ENCODE results near the gene OSBPL9. TPM values are rescaled to one million over a fixed set of nuclear protein-coding genes. Genes with fewer than 3 reads are reported as not detected.
"Not testable (repeated sequence)": the region's sequence is repeated elsewhere in the genome, so short reads cannot be mapped to it uniquely, and the experiment has no call there.

Gene OSBPL9
- polyA plus RNA-seq, 3 donors, result 140 to 157 (median 152) TPM

DNA sequence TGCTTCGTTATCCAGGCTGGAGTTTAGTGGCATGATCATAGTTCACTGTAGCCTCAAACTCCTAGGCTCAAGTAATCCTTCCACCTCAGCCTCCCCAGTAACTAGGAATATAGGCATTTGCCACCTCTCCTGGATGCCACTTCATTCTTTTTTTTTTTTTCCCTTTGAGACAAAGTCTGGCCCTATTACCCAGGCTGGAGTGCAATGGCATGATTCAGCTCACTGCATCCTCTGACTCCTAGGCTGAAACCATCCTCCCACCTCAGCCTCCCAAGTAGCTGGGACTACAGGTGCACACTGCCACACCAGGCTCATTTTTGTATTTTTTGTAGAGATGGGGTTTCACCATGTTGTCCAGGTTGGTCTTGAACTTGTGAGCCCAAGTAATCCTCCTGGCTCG, 19.3 kb downstream of the OSBPL9 start:
- no peak for DNase-seq (ENCODE audit: low read depth in 3 of 3, low spot score in 2 of 3)

DNA sequence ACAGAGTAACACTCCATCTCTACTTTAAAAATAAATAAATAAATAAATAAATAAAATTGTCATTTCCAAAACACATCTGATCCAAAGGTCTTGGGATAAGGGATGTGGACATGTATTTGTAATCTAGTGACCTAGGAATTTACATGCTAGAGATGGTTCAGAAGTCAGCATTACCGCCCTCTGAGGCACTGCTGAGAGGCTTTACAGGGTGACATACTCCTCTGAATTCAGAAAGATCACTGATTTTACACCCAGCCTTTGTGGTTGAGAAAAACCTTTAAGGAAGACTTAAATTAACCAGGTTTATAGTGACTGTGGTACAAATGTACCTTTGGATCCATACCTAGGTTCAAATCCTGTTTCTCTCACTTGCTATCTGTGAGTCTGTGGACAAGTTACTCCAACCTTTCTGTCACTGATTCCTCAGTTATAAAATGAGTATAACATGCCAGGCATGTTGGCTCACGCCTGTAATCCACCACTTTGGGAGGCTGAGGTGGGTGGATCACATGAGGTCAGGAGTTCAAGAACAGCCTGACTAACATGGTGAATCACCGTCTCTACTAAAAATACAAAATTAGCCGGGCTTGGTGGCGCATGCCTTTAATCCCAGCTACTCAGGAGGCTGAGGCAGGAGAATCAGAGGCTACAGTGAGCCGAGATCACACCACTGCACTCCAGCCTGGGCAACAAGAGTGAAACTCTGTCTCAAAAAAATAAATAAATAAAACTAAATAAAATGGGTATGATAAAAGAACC, 20.1 kb downstream of the OSBPL9 start:
- no peak for DNase-seq (ENCODE audit: low read depth in 3 of 3, low spot score in 2 of 3)

DNA sequence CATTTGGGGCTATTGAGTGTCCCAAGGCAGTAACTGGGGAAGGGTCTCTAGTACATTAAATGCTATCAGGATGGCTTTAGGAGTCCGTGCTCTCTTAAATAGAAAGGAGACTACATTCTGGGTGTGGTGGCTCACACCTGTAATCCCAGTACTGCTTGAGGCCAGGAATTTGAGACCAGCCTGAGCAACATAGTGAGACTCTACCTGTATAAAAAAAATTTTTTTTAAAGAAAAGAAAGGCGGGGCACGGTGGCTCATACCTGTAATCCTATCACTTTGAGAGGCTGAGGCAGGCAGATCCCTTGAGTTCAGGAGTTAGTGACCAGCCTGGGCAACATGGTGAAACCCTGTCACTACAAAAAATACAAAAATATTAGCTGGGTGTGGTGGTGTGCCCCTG, 21.5 kb downstream of the OSBPL9 start:
- no peak for DNase-seq (ENCODE audit: low read depth in 3 of 3, low spot score in 2 of 3)

DNA sequence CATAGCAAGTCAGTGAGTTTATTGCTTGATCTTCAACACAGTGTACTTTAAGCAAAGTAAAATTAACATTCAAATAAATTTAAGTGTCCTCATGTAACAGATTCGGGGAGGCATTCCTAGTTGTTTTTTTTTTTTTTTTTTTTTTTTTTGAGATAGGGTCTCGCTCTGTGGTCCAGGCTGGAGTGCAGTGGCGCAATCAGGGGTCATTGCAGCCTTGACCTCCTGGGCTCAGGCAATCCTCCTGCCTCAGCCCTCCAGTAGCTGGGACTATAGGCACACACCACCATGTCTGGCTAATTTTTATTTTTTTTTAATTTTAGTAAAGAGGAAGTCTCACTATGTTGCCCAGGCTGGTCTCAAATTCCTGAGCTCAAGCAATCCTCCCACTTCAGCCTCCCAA, 22.8 kb downstream of the OSBPL9 start:
- no peak for DNase-seq (ENCODE audit: low read depth in 3 of 3, low spot score in 2 of 3)

DNA sequence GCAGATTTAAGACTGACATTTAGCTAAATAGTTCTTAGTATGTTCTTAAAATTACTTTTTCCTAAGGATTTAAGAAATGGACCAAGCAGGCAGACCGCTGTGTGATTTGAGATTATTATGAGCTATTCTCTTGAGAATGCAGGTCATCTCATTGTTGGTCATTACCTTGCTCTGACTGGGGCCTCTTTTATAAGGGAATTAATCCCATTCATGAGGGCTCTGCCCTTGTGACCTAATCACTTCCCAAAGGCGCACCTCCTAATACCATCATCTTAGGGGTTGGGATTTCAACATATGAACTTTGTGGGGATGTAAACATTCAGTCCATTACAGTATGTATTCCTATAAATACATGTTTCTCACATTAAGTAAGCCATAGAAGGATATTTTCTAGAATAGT, 24.2 kb downstream of the OSBPL9 start:
- DNase-seq (ENCODE audit: low read depth in 3 of 3, low spot score in 2 of 3), result no peak

DNA sequence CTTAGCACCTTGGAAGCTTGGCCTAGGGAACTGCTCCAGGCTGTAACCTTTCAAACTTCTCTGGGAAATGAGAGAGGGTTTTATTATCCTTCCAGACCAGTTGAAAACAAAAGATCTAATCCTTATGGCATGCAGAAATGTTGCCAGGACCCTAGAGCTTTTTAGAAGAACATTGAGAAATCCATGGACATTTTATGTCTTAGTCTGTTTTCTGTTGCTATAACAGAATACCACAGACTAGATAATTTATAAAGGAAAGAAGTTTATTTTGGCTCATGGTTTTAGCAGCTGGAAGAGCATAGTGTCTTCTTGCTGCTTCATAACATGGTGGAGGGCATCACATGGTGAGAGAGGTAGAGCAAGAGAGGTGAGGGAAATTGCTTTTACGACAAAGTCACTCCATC, 25.8 kb downstream of the OSBPL9 start:
- DNase-seq (ENCODE audit: low read depth in 3 of 3, low spot score in 2 of 3), result peak; percentile 40 to 49 (median 43)

DNA sequence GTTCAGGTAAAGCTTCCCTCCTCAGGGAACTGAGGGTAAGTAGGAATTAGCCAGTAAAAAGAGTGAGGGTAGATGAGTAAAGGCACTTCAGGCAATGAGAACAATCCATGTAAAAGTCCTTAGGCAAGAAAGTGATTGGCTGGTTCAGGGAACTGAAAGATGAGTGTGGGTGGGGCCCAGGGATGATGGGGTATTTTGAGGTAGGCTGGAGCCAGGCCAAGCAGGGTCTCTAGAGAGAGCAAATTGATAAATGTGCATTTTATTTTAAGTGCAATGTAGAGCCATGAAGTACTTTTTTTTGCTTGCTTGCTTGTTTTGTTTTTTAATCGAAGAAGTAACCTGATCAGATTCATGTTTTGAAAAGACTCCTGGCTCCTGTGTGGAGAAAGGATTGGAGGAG, 26.5 kb downstream of the OSBPL9 start:
- DNase-seq (ENCODE audit: low read depth in 3 of 3, low spot score in 2 of 3), result no peak

DNA sequence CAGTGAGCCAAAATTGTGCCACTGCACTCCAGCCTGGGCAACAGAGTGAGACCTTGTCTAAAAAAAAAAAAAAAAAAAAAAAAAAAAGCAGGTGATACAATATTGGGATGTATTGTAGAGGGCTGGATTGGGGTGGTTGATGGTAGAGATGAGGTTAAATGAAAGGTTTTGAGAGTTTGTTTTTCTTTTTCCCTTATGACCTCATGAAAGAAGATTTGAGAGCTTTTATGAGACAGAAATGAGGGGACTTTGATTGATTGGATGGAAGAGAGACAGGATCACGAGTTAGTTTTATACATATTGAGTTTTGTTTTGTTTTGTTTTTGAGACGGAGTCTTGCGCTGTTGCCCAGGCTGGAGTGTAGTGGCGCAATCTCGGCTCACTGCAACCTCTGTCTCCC, 27.1 kb downstream of the OSBPL9 start:
- no peak for DNase-seq (ENCODE audit: low read depth in 3 of 3, low spot score in 2 of 3)

DNA sequence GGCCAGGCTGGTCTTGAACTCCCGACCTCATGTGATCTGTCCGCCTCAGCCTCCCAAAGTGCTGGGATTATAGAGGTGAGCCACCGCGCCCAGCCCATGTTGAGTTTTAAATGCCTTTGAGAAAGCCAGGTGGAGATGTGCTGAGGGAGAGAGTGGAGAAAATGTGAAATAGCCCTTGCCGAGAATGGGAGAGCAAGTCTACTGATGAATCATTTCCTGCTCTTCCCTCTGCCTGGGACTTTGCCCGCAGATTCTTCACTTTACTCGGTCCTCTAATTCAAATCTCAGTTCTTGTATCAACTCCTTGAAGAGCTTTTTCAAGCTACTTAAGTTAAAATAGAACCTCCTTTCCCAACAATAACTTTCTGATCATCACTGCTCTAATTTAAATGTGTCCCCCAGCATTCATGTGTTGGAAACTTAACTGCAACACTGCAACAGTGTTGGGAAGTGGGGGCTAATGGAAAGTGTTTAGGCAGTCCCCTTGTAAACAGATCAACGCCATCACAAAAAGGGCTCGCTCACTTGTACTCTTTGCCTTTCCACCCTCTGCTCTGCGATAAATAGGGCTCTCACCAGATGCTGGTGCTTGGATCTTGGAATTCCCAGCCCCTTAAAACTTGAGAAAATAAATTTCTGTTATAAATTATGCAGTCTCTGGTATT, 27.8 kb downstream of the OSBPL9 start:
- DNase-seq (ENCODE audit: low read depth in 3 of 3, low spot score in 2 of 3), result no peak

DNA sequence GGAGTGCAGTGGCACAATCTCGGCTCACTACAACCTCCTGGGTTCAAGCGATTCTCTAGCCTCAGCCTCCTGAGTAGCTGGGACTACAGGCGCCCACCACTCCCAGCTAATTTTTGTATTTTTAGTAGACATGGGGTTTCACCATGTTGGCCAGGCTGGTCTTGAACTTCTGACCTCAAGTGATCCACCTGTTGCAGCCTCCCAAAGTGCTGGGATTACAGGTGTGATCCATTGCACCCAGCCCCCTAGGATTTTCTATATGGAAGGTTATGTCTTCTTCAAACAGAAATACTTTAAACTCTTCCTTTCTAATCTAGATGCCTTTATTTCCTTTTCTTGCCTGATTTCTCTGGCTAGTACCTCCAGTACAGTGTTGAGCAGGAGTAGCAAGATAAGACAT, 29.7 kb downstream of the OSBPL9 start:
- not testable (repeated sequence) for DNase-seq (ENCODE audit: low read depth in 3 of 3, low spot score in 2 of 3)

DNA sequence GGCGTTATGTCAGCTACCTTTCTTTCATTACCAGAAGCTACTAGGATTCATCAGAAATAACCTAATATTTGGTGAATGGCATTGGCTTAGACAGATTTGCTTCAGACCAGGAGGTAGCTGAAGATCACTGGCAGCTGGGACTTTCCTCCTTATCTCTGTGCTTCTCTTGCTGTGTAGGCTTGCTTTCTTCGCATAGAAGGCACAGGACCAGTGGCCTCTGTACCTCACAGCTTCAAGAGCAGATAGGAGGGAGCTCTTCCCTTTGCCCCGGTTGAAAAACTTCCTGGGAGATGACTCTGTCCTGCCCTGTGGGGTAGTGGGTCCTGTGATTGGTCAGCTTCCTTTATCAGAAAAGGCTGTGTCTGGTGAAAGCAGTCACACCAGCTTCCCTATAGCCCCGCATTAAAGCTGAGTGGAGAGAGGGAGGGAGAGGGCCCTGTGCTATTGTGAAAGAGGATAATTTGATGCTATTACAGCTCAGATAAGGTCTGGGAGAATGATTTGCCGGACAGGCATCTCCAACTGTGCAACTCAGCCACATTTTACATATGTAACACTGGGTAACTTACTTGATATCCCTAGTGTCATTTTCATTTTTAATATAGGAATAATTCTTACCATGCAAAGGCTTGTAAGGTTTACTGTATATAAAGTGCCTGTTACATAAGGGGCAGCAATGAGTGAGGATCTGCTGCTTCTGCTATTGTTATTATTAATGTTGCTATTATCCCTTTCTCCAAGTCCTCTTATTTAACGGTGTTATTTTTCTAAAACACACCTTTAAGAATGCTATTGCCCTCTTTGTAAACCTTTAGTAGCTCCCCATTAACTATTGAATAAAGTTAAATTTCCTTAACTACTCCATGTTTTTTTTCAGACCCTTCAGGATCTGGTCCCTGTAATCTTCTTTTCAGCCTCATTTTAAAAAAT, 31.6 kb downstream of the OSBPL9 start:
- no peak for DNase-seq (ENCODE audit: low read depth in 3 of 3, low spot score in 2 of 3)

DNA sequence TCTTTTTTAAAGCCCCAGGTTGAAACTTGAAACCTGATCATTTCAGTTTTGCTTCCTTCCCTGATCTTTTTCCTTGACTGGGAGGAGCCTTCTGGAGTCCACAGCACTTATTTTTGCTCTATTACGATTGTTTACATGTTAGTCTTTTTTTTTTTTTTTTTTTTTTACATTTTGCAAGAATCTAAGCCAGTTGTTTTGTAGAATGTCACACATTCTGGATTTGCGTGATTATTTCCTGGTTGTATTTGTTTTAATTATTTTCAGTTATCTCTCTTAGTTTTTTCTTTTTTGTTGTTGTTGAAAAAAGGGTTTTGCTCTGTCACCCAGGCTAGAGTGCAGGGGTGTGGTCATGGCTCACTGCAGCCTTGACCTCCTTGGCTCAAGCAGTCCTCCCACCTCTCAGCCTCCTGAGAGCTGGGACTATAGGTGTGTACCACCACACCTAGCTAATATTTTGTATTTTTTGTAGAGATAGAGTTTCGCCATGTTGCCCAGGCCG, 32.8 kb downstream of the OSBPL9 start:
- DNase-seq (ENCODE audit: low read depth in 3 of 3, low spot score in 2 of 3), result no peak

DNA sequence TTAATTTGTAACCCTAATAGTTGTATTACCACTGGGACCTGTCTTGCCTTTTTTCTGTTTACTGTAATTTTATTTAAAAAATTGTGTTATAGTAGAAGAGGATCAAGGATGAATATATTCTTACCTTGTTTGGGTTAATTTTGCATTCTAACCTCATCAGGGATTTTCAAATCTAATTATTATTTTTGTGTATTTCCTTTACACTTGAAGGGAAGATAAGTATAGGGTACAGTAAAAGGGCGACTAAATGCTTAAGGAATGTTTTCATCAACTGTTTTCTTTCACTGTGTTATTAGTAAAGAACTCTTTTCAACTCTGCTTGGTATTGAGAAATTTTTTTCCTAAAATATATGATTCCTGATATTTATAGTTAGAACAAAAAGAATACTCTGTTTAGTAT, 33.3 kb downstream of the OSBPL9 start:
- DNase-seq (ENCODE audit: low read depth in 3 of 3, low spot score in 2 of 3), result no peak

DNA sequence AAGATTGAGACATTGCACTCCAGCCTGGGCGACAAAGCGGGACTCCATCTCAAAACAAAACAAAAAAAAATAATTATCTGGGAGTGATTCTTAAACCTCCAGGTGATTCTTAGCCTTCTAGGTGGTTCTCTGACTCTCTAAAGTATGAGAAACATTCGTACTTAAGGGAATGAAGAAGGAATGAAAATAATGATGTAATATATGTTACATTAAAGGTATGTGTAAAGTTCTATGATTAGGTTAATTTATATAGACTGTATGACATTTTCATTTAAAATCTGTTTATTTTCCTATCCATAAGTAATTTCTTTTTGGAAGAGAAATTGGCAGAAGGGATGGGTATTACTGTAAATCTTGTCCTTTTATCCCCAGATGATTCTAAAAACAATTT, 34.7 kb downstream of the OSBPL9 start:
- DNase-seq (ENCODE audit: low read depth in 3 of 3, low spot score in 2 of 3), result no peak

DNA sequence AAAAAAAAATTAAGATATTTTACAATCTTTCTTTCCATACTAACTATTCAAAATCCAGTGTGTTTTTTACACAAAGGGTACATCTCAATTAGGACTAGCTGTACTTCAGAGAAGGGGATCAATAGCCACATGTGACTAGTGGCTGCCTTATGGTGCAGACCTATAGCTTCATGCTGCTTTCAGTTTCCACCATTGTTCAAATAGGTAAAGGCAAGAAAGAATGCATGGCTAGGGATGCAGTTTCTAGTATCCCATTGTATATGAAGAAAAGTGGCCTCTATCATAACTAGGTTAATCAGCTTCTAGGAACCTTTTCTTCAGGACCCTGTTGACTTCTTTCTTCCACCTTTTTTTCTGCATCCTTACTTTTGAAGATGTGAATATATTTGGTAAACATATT, 35.7 kb downstream of the OSBPL9 start:
- DNase-seq (ENCODE audit: low read depth in 3 of 3, low spot score in 2 of 3), result no peak

DNA sequence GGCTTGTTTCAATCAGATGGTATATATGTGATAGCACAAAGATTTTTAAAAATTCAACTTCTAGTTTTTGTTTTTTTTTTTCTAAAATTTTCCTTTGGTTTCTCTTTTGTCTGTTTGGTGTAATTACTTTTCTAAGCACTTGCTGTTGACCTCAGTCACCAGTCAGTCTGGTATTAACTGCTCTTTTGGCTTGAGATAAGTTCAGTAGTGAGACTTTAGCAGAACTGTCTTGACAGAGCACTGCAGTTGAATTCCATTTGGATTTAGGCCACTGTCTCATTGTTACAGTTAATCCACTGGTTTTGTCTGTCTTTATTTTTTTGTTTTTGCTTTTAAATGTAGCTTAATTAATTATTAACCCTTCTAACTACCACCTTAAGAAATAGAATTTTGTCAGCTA, 36.2 kb downstream of the OSBPL9 start:
- DNase-seq (ENCODE audit: low read depth in 3 of 3, low spot score in 2 of 3), result no peak

DNA sequence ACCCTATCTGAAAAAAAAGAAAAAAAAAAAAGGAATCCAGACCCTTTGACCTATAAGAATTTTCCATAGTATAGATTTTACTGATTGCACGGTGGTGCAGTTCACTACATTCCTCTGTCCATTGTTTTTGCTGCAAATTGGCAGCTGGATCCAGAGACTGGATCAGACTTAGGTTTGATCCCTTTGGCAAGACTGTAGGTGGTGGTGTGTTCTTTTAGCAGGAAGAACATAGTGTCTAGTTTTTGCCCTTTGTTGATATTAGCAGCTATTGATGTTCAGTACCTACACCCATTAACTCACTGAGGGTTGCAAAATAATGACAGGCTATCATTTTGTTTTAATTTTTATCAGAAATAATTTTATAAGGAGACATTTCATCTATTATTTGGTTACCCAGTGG, 37.1 kb downstream of the OSBPL9 start:
- no peak for DNase-seq (ENCODE audit: low read depth in 3 of 3, low spot score in 2 of 3)

DNA sequence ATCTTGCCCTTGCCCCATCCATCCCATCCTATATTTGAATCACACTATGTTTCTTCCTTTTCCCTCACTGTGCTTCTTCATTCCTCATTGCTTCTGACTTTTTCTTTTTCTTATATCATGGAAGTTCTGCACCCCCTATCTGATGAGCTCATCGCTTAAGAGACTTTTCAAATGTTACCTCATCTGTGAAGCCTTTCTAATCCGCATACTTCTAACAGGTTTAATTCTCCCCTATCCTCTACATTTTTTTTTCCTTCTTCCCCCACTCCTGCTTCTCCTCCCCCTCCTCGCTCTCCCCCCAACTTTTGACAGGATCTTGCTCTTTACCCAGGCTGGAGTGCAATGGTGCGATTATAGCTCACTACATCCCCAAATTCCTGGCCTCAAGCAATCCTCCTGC, 39.5 kb downstream of the OSBPL9 start:
- DNase-seq (ENCODE audit: low read depth in 3 of 3, low spot score in 2 of 3), result no peak

DNA sequence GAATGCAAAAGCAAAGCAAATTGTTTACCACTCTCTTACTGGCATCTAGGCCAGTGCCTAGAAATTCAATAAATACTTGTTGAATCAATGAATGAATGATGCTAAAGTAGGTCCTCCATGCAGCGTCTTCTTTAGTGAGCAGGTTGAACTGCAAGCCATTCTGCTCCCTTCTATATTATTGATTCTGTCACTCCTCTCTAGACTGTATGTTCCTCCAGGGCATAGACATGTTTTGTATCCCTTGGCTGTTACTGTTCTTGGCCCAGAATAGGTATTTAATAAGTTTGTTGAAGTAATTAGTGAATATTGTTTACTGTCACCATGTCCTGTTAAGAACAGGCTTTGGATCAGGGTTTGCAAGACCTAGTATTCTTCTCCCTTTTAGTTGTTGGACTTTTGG, 43.7 kb downstream of the OSBPL9 start:
- no peak for DNase-seq (ENCODE audit: low read depth in 3 of 3, low spot score in 2 of 3)

DNA sequence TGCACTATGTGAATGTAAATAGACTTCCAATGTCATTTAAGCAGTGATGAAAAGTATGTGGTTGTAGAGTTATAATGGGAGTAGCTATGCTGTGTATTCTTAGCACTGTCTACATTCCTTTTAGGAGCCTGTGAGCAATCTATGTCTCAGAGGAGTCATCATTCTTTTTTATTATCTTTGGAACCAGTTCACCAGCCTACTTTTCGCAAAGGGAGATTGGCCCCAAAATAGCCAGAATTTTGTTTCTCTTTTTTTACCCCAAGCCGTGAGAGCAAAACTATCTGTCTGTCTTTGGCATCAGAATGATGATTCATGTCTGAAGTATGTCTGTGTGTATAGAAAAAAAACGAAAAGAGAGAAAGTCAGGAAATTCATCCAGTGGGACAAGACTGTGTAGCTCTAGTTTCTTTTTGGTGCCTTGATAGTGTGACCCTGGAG, 44.2 kb downstream of the OSBPL9 start:
- DNase-seq (ENCODE audit: low read depth in 3 of 3, low spot score in 2 of 3), result peak in 2 of 3 donors; percentile 26 to 27

DNA sequence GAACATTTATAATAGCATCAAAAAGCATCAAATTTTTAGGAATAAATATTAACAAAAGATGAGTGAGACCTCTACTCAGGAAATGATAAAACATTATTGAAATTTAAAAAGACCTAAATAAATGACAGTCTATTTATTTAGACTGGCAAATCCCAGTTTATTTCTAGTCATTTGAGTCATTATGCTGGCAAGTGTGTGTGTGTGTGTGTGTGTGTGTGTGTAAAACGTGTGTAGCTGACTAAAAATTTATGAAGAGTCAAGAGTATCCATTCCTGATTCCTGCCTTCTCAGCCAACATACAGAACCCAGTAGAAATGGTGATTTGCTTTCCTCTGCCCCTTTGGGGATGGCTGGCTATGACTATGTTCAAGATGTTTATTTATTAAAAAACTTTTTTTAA, 46.2 kb downstream of the OSBPL9 start:
- DNase-seq (ENCODE audit: low read depth in 3 of 3, low spot score in 2 of 3), result no peak

Measured in right renal cortex interstitium (tissue), 3 donors.